Loucy (cell line): ENCODE data around the gene KLHL6.

Experiments used
- H2AFZ ChIP-seq: fragments of 200-600 bp; sonication (generic); 2 replicates; pipeline ENCODE4 v1.6.0; 2016; ENCODE audit warnings: antibody characterized with exemption, mild to moderate bottlenecking, low read length, moderate library complexity
- H3F3A ChIP-seq: fragments of 200-600 bp; 2 replicates; pipeline ENCODE4 v1.6.0; 2016; ENCODE audit warnings: antibody characterized with exemption, low read depth, mild to moderate bottlenecking
- H3K27me3 ChIP-seq: fragments of 200-600 bp; sonication (generic); 2 replicates; pipeline ENCODE4 v1.6.1; 2014; ENCODE audit warnings: low read length, mild to moderate bottlenecking; ENCODE audit not compliant: insufficient read depth, poor library complexity, severe bottlenecking
- H3K36me3 ChIP-seq: fragments of 200-600 bp; sonication (generic); 2 replicates; pipeline ENCODE4 v1.6.1; 2016; ENCODE audit warnings: low read length; ENCODE audit not compliant: insufficient read depth
- H3K4me1 ChIP-seq: fragments of 200-600 bp; sonication (generic); 2 replicates; pipeline ENCODE4 v1.5.1; 2014; ENCODE audit warnings: low read length, mild to moderate bottlenecking; ENCODE audit not compliant: insufficient read depth, poor library complexity, severe bottlenecking
- H3K4me2 ChIP-seq: fragments of 200-600 bp; sonication (generic); 2 replicates; pipeline ENCODE4 v1.6.0; 2014; ENCODE audit warnings: antibody characterized with exemption, low read length, low read depth, mild to moderate bottlenecking; ENCODE audit not compliant: poor library complexity, severe bottlenecking
- H3K4me3 ChIP-seq: fragments of 200-600 bp; sonication (generic); 2 replicates; pipeline ENCODE4 v1.5.1; 2014; ENCODE audit warnings: low read length, mild to moderate bottlenecking, mixed read lengths; ENCODE audit not compliant: poor library complexity, severe bottlenecking
- H3K79me2 ChIP-seq: fragments of 200-600 bp; sonication (generic); 2 replicates; pipeline ENCODE4 v1.6.1; 2014; ENCODE audit warnings: low read length; ENCODE audit not compliant: insufficient read depth
- H3K9ac ChIP-seq: fragments of 200-600 bp; sonication (generic); 2 replicates; pipeline ENCODE4 v1.6.0; 2014; ENCODE audit warnings: mild to moderate bottlenecking, low read depth, low read length, moderate library complexity; ENCODE audit not compliant: poor library complexity, severe bottlenecking
- H3K9me2 ChIP-seq: fragments of 200-600 bp; sonication (generic); replicated peaks from 2 replicates; pipeline ENCODE4 v1.6.1; 2016; ENCODE audit warnings: low read depth, low read length, mixed read lengths
- H3K9me3 ChIP-seq: fragments of 200-600 bp; sonication (generic); 2 replicates; pipeline ENCODE4 v1.6.1; 2014; ENCODE audit warnings: mild to moderate bottlenecking, antibody characterized with exemption, low read length, low read depth; ENCODE audit not compliant: insufficient read depth
- H4K20me1 ChIP-seq: fragments of 200-600 bp; sonication (generic); 2 replicates; pipeline ENCODE4 v1.6.0; 2014; ENCODE audit warnings: antibody characterized with exemption, low read length, mild to moderate bottlenecking; ENCODE audit not compliant: insufficient read depth, poor library complexity, severe bottlenecking
- EZH2phosphoT487 ChIP-seq: fragments of 200-600 bp; IDR thresholded peaks from 2 replicates; pipeline ENCODE4 v1.6.1; 2018; ENCODE audit warnings: antibody characterized with exemption, mild to moderate bottlenecking, moderate library complexity, borderline replicate concordance
- TF ChIP-seq, protein P1 (sequence below): fragments of 200-600 bp; sonication (generic); conservative IDR thresholded peaks from 2 replicates; pipeline ENCODE4 v1.5.1; 2014; ENCODE audit warnings: mild to moderate bottlenecking, antibody characterized with exemption, low read length

KLHL6 gene

DNA sequence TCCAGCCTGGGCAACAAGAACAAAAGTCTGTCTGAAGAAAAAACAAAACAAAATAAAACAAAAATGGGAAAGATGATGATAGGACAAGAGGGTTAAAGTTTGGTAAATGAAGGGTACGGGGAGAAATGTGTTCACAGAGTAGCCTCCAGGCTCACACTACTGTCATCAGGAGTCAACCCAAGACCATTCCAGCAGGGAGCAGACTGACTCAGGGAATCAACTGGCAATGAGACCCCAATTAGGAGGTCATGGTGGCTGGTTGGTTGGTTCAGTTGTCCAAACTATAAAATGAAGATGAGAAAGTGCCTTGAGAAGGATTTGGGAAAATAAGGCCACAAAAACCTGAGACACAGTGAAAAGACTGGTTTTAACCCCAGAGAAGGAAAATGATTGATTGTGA lies 51.8 kb downstream of the KLHL6 start:
- Histone ChIP-seq H3K4me2 (no peak overlapping the region), H4K20me1 (no peaks in the 10 kb centered on the region), H3K27me3 (no peaks in the 10 kb centered on the region), H3K9me3 (no peaks in the 10 kb centered on the region; the same call in 1 of the 2 replicates), H2AFZ (no peak overlapping the region), H3K9ac (no peak overlapping the region), H3K4me1 (no peaks in the 10 kb centered on the region), H3K36me3 (peaks cover 84% of the 10 kb centered on the region), H3K79me2 (no peaks in the 10 kb centered on the region), H3K4me3 (no peak overlapping the region), H3K9me2 (no peaks in the 10 kb centered on the region), H3F3A (no peaks in the 10 kb centered on the region)
- TF ChIP-seq EZH2phosphoT487: no peak
- TF ChIP-seq, protein P1, sequence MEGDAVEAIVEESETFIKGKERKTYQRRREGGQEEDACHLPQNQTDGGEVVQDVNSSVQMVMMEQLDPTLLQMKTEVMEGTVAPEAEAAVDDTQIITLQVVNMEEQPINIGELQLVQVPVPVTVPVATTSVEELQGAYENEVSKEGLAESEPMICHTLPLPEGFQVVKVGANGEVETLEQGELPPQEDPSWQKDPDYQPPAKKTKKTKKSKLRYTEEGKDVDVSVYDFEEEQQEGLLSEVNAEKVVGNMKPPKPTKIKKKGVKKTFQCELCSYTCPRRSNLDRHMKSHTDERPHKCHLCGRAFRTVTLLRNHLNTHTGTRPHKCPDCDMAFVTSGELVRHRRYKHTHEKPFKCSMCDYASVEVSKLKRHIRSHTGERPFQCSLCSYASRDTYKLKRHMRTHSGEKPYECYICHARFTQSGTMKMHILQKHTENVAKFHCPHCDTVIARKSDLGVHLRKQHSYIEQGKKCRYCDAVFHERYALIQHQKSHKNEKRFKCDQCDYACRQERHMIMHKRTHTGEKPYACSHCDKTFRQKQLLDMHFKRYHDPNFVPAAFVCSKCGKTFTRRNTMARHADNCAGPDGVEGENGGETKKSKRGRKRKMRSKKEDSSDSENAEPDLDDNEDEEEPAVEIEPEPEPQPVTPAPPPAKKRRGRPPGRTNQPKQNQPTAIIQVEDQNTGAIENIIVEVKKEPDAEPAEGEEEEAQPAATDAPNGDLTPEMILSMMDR: no peak

DNA sequence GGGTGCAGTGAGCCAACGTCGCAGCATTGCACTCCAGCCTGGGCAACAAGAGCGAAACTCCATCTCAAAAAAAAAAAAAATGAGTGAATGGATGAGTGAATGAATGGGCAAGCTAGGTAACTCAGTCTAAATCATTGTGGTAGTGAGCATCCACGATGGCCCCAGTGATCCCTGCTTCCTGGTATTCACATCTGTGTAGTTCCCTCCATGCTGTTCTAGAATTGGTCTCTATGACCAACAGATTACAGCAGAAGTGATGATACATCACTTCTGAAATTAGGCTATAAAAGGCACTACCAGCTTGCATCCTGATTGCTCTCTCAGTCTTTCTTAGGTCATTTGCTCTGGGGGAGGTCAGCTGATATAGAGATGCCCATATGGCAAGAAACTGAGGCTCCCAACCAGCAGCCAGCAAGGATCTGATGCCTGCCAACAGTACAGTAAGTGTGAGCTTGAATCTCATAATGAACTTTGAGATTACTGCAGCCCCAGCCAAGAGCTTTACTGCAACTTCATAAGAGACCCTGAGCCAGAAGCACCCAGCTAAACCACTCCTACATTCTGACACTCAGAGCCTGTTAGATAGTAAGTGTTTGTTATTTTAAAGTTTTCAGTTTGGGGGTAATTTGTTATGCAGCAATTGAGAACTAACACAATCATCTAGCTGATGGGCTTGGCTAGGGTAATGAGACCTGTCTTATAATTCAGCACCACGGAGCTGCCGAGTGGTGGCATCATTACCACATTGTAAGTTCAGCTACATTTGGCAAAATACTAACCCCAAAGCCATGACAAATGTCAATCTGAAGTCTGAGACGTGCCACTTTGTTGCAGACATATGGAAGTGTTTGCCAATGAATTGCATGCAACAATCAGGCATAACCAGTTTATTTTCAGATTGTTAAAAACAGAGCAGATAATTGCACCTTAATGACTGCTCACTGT lies 53.0 kb downstream of the KLHL6 start:
- Histone ChIP-seq H3K4me2 (no peak overlapping the region), H3K4me3 (no peak overlapping the region), H3K9me3 (no peaks in the 10 kb centered on the region; the same call in 1 of the 2 replicates), H3K9ac (no peak overlapping the region), H2AFZ (no peak overlapping the region), H3K79me2 (no peaks in the 10 kb centered on the region), H4K20me1 (no peaks in the 10 kb centered on the region), H3F3A (no peaks in the 10 kb centered on the region), H3K36me3 (peaks cover 82% of the 10 kb centered on the region), H3K27me3 (no peaks in the 10 kb centered on the region), H3K9me2 (no peaks in the 10 kb centered on the region), H3K4me1 (no peaks in the 10 kb centered on the region)
- TF ChIP-seq, protein P1: no peak
- no peak for TF ChIP-seq EZH2phosphoT487

- H2AFZ ChIP-seq: no peak overlapping the region
- no peak overlapping the region for H3K4me3 ChIP-seq
- H3K9me3 ChIP-seq: no peaks in the 10 kb centered on the region; the same call in 1 of the 2 replicates
- no peak for TF ChIP-seq EZH2phosphoT487
- TF ChIP-seq, protein P1: no peak
- no peak overlapping the region for H3K9ac ChIP-seq
- no peaks in the 10 kb centered on the region for H3K79me2 ChIP-seq
- no peaks in the 10 kb centered on the region for H3K27me3 ChIP-seq
- no peaks in the 10 kb centered on the region for H4K20me1 ChIP-seq
- H3K4me2 ChIP-seq: no peak overlapping the region
- H3K4me1 ChIP-seq: no peaks in the 10 kb centered on the region
- no peaks in the 10 kb centered on the region for H3F3A ChIP-seq
- peaks cover 74% of the 10 kb centered on the region for H3K36me3 ChIP-seq
- H3K9me2 ChIP-seq: no peaks in the 10 kb centered on the region
These were observed 54.4 kb downstream of the KLHL6 start for GRCh38 chr3:183500981-183501704.
